OCI-LY1 (cell line): ENCODE data around the gene CARD16.

Source experiments
- H2AFZ ChIP-seq: fragments of 200-600 bp; sonication (generic), shearing (Covaris generic); 2 replicates; pipeline ENCODE4 v1.6.0; 2014; ENCODE audit warnings: antibody characterized with exemption, mild to moderate bottlenecking, low read length
- H3F3A ChIP-seq: fragments of 200-600 bp; sonication (generic), shearing (Covaris generic); 2 replicates; pipeline ENCODE4 v1.6.0; 2014; ENCODE audit warnings: mild to moderate bottlenecking, antibody characterized with exemption, low read length, moderate library complexity; ENCODE audit not compliant: insufficient read depth
- H3K27ac ChIP-seq: fragments of 200-600 bp; sonication (generic); 2 replicates; pipeline ENCODE4 v1.5.1; 2014; ENCODE audit warnings: low read length, mixed run types, mild to moderate bottlenecking, low read depth; ENCODE audit not compliant: poor library complexity, severe bottlenecking
- H3K27me3 ChIP-seq: fragments of 200-600 bp; sonication (generic); 2 replicates; pipeline ENCODE4 v1.6.0; 2014; ENCODE audit warnings: antibody characterized with exemption, mild to moderate bottlenecking, low read length, moderate library complexity; ENCODE audit not compliant: insufficient read depth
- H3K36me3 ChIP-seq: fragments of 200-600 bp; sonication (generic); 2 replicates; pipeline ENCODE4 v1.6.1; 2014; ENCODE audit warnings: mild to moderate bottlenecking, antibody characterized with exemption, low read length, moderate library complexity, mixed read lengths; ENCODE audit not compliant: insufficient read depth
- H3K4me1 ChIP-seq: fragments of 200-600 bp; sonication (generic); 2 replicates; pipeline ENCODE4 v1.5.1; 2014; ENCODE audit warnings: mild to moderate bottlenecking, low read length, moderate library complexity; ENCODE audit not compliant: insufficient read depth, severe bottlenecking
- H3K4me2 ChIP-seq: fragments of 200-600 bp; sonication (generic), shearing (Covaris generic); 2 replicates; pipeline ENCODE4 v1.6.1; 2014; ENCODE audit warnings: low read length
- H3K4me3 ChIP-seq: fragments of 200-600 bp; sonication (generic); 2 replicates; pipeline ENCODE4 v1.5.1; 2014; ENCODE audit warnings: low read length, low read depth, mild to moderate bottlenecking, mixed read lengths; ENCODE audit not compliant: poor library complexity, severe bottlenecking
- H3K79me2 ChIP-seq: fragments of 200-600 bp; shearing (Covaris generic); 2 replicates; pipeline ENCODE4 v1.6.1; 2016; ENCODE audit warnings: mixed run types, low read length, mixed read lengths; ENCODE audit not compliant: insufficient read depth
- H3K9ac ChIP-seq: fragments of 200-600 bp; sonication (generic), shearing (Covaris generic); 2 replicates; pipeline ENCODE4 v1.6.1; 2014; ENCODE audit warnings: mild to moderate bottlenecking, low read length, mixed read lengths
- H3K9me2 ChIP-seq: fragments of 200-600 bp; sonication (generic), shearing (Covaris generic); 2 replicates; pipeline ENCODE4 v1.6.1; 2014; ENCODE audit warnings: low read depth, mild to moderate bottlenecking, low read length, mixed read lengths
- H3K9me3 ChIP-seq: fragments of 200-600 bp; shearing (Covaris generic); 2 replicates; pipeline ENCODE4 v1.6.1; 2014; ENCODE audit warnings: low read length, mixed read lengths
- H4K20me1 ChIP-seq: fragments of 200-600 bp; sonication (generic), shearing (Covaris generic); 2 replicates; pipeline ENCODE4 v1.6.0; 2016; ENCODE audit warnings: mild to moderate bottlenecking, low read length; ENCODE audit not compliant: insufficient read depth
- CTCF ChIP-seq: fragments of 200-600 bp; sonication (generic), shearing (Covaris generic); IDR thresholded peaks from 2 replicates; pipeline ENCODE4 v1.5.1; 2017; ENCODE audit warnings: mild to moderate bottlenecking, antibody characterized with exemption, low read length, moderate library complexity, mixed read lengths
- EZH2 ChIP-seq: fragments of 200-600 bp; sonication (generic), shearing (Covaris generic); IDR thresholded peaks from 2 replicates; pipeline ENCODE4 v1.8.0; 2017; ENCODE audit warnings: borderline replicate concordance, mixed run types, mild to moderate bottlenecking, antibody characterized with exemption, low read length, moderate library complexity, mixed read lengths

Gene CARD16

GRCh38 chr11:105003151-105003550, 42.0 kb downstream of the CARD16 start:
- Histone ChIP-seq H3K4me1 (no peaks in the 10 kb centered on the region), H3K4me2 (no peak overlapping the region), H3K36me3 (no peaks in the 10 kb centered on the region), H4K20me1 (no peaks in the 10 kb centered on the region), H3K27me3 (no peaks in the 10 kb centered on the region), H3K27ac (no peak overlapping the region), H3K9ac (no peak overlapping the region), H3F3A (no peaks in the 10 kb centered on the region), H3K4me3 (no peak overlapping the region), H3K9me3 (no peaks in the 10 kb centered on the region), H2AFZ (no peak overlapping the region), H3K79me2 (no peaks in the 10 kb centered on the region), H3K9me2 (no peaks in the 10 kb centered on the region)
- TF ChIP-seq CTCF (no peak), EZH2 (no peak)

GRCh38 chr11:105000797-105001196, 44.3 kb downstream of the CARD16 start:
- Histone ChIP-seq H3K9me2 (no peaks in the 10 kb centered on the region), H3F3A (no peaks in the 10 kb centered on the region), H3K4me3 (no peak overlapping the region), H3K9me3 (no peaks in the 10 kb centered on the region), H3K36me3 (no peaks in the 10 kb centered on the region), H3K4me2 (no peak overlapping the region), H3K27me3 (no peaks in the 10 kb centered on the region), H3K27ac (no peak overlapping the region), H3K79me2 (no peaks in the 10 kb centered on the region), H4K20me1 (no peaks in the 10 kb centered on the region), H2AFZ (no peak overlapping the region), H3K4me1 (no peaks in the 10 kb centered on the region), H3K9ac (no peak overlapping the region)
- TF ChIP-seq EZH2 (no peak), CTCF (peak; percentile 84)

- Histone ChIP-seq H3K4me2 (no peak overlapping the region), H3K4me1 (no peaks in the 10 kb centered on the region), H3K9me3 (no peaks in the 10 kb centered on the region), H3F3A (no peaks in the 10 kb centered on the region), H3K27me3 (no peaks in the 10 kb centered on the region), H3K36me3 (no peaks in the 10 kb centered on the region), H3K27ac (no peak overlapping the region), H4K20me1 (no peaks in the 10 kb centered on the region), H2AFZ (no peak overlapping the region), H3K79me2 (no peaks in the 10 kb centered on the region), H3K4me3 (no peak overlapping the region), H3K9ac (no peak overlapping the region), H3K9me2 (no peaks in the 10 kb centered on the region)
- no peak for TF ChIP-seq CTCF
- TF ChIP-seq EZH2, result no peak
Measured at GRCh38 chr11:105000167-105000566, 45.0 kb downstream of the CARD16 start.
